ENCODE measurements around the gene CTBP2.

DNA sequence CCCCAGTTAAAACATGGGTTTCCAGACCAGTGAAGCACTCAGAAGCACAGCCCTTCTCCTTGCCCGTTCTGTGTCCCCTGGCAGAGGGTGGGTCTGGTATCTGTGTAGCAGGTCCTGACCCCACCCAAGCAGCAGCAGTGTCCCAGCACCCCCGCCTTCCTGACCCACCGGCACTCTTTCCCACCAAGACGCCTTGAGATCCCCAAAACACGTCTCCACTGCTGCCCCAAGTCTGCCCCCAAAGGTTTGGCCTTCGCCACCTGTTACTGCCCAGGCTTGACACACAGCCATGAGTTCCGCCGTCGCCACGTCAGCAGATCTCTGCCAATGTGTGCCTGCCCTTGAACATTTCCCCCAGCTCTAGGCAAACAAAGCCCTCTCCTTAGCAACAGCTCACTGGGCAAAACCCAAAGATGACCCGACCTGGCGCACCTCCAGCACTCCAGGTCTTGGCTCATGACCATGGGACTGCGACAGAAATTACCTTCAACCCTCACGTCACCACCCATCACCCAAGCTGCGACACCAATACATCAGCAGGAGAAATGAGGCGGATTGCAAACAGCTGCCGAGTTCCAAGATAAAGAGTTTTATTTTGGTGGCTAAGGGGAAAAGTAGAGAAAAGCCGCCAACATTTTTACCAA, 75.6 kb downstream of the CTBP2 start:
- TF ChIP-seq TARDBP (IDR thresholded peaks at IDR 0.05) (no peak), ARNT (IDR thresholded peaks at IDR 0.05) (no peak), HDGF (IDR thresholded peaks at IDR 0.05; ENCODE audit: borderline replicate concordance) (no peak), ZNF384 (IDR thresholded peaks at IDR 0.05) (no peak), FOXM1 (IDR thresholded peaks at IDR 0.05; ENCODE audit: borderline replicate concordance) (no peak), ELF4 (IDR thresholded peaks at IDR 0.05) (no peak), FOXA1 (IDR thresholded peaks at IDR 0.05) (no peak), NFRKB (IDR thresholded peaks at IDR 0.05) (no peak)
